ENCODE data around the gene RASSF10. TPM values are rescaled to one million over a fixed set of nuclear protein-coding genes. Genes with fewer than 3 reads are reported as not detected.

The RASSF10 gene
- total RNA-seq, 4 donors from 2014 or later, result 0.24 to 2.2 (median 0.54) TPM; not detected in 1

DNA sequence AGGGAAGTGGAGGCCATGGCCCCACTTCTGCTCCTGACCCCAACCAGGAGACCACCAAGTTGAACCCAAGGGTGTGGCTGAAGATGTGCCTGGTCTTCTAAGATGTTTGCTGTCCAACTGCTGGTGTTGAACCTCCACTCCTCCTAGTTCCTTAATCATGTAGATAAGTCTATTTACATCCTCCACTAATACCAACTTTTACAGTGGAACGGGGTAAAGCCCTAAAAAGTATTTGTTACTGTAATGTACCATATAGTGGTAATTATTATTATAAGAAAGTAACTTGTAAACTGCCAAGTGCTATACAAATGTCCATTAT, 19.0 kb upstream of the RASSF10 start:
- Histone ChIP-seq H3K27me3 (no peaks in the 10 kb centered on the region), H3K4me3 (replicated peaks in 1 of 3) (no peak overlapping the region), H3K27ac (no peak overlapping the region), H3K9me3 (no peaks in the 10 kb centered on the region), H3K36me3 (no peaks in the 10 kb centered on the region), H3K4me1 (peaks cover 0 to 3% of the 10 kb centered on the region in 2 donors)
- intact Hi-C loops (cut with DNase I), result no loop called here
- no peak for DNase-seq
- WGBS, 2 donors, result 90 to 100% methylated on average over 1 of the region's 1 CpG
- TF ChIP-seq POLR2A (IDR thresholded peaks at IDR 0.05), result no peak
- TF ChIP-seq, protein P1, sequence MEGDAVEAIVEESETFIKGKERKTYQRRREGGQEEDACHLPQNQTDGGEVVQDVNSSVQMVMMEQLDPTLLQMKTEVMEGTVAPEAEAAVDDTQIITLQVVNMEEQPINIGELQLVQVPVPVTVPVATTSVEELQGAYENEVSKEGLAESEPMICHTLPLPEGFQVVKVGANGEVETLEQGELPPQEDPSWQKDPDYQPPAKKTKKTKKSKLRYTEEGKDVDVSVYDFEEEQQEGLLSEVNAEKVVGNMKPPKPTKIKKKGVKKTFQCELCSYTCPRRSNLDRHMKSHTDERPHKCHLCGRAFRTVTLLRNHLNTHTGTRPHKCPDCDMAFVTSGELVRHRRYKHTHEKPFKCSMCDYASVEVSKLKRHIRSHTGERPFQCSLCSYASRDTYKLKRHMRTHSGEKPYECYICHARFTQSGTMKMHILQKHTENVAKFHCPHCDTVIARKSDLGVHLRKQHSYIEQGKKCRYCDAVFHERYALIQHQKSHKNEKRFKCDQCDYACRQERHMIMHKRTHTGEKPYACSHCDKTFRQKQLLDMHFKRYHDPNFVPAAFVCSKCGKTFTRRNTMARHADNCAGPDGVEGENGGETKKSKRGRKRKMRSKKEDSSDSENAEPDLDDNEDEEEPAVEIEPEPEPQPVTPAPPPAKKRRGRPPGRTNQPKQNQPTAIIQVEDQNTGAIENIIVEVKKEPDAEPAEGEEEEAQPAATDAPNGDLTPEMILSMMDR (IDR thresholded peaks at IDR 0.05), result no peak

DNA sequence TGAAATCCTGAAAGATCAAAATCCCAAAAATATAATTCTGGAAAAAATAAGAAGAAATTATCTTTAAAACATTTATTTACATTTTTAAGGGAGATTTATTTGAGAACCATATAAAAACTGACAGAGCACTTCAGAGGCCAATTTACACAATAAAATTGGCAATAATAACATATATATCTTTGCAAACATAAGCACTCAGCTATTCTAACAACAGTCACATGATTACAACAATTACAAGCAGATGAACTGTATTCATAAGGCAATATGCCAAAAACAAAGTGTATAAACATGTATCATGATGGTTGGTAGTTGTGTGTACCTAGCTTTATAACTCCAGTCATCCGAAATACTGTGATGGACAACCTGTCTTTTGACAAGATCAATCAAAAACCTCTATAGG, 17.7 kb upstream of the RASSF10 start:
- no peaks in the 10 kb centered on the region for H3K36me3 ChIP-seq
- no peak for TF ChIP-seq POLR2A (IDR thresholded peaks at IDR 0.05)
- TF ChIP-seq, protein P1 (IDR thresholded peaks at IDR 0.05), result no peak
- no peaks in the 10 kb centered on the region for H3K9me3 ChIP-seq
- no peaks in the 10 kb centered on the region for H3K27me3 ChIP-seq
- DNase-seq, result no peak
- peaks cover 0 to 3% of the 10 kb centered on the region in 2 donors for H3K4me1 ChIP-seq
- H3K27ac ChIP-seq, result no peak overlapping the region
- H3K4me3 ChIP-seq (replicated peaks in 1 of 3), result no peak overlapping the region
- intact Hi-C loops (cut with DNase I), result no loop called here
- 89 to 95% methylated on average over 1 of the region's 1 CpG for WGBS, 2 donors

DNA sequence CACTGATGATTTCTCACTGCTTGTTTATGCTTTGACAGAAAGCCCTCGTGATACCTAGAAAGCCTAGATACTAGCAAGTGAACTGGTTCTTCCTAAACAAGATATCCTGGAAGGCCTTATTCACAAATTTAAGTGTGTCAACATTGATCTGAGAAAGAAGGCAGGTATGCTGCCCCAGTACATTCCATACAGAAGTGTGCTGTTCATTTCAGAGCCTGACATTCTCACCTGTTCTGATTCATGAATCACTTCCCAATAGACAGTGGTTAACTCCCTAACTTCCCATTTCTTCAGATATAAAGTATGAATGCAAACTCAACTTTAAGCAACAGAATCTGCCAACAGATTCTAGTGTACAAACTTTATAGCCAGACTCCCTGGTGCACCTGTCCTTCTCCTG, 15.5 kb upstream of the RASSF10 start:
- Histone ChIP-seq H3K4me3 (replicated peaks in 1 of 3) (no peak overlapping the region), H3K27ac (no peak overlapping the region), H3K27me3 (no peaks in the 10 kb centered on the region), H3K36me3 (no peaks in the 10 kb centered on the region), H3K4me1 (peaks cover 0 to 1% of the 10 kb centered on the region in 2 donors), H3K9me3 (no peaks in the 10 kb centered on the region)
- intact Hi-C loops (cut with DNase I), result no loop called here
- DNase-seq, result no peak
- TF ChIP-seq POLR2A (IDR thresholded peaks at IDR 0.05), result no peak
- TF ChIP-seq, protein P1 (IDR thresholded peaks at IDR 0.05), result no peak
- 75 to 96% methylated on average over 1 of the region's 1 CpG for WGBS, 2 donors

GRCh38 chr11:12994476-12994875, 14.6 kb upstream of the RASSF10 start:
- intact Hi-C loops (cut with DNase I), result no loop called here
- no peak overlapping the region for H3K27ac ChIP-seq

DNA sequence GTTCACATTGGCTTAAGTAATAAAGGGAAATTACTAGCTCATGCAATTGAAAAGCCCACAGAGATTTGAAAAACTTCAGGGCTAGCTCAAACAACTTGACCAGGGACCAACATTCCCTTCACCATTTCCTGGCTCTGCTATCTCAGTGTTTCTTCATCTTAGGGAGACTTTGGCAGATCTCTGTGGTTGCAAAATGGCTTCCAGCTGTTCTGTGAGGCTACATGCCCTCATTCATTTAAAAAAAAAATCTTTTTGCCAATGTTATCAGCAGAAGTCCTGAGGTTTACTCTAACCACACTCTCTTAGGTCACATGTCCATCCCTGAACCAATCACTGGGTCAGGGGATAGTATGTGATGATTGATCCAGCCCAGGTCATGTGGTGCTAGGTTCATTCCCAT, 13.9 kb upstream of the RASSF10 start:
- Histone ChIP-seq H3K4me1 (no peaks in the 10 kb centered on the region), H3K9me3 (no peaks in the 10 kb centered on the region), H3K4me3 (replicated peaks in 1 of 3) (no peak overlapping the region), H3K27ac (no peak overlapping the region), H3K27me3 (no peaks in the 10 kb centered on the region), H3K36me3 (no peaks in the 10 kb centered on the region)
- intact Hi-C loops (cut with DNase I), result no loop called here
- no peak for TF ChIP-seq POLR2A (IDR thresholded peaks at IDR 0.05)
- TF ChIP-seq, protein P1 (IDR thresholded peaks at IDR 0.05), result no peak
- no peak for DNase-seq

More at GRCh38 chr11:12994476-12994875, 14.6 kb upstream of the RASSF10 start:
- Histone ChIP-seq H3K4me3 (replicated peaks in 1 of 3) (no peak overlapping the region), H3K4me1 (no peaks in the 10 kb centered on the region), H3K27me3 (no peaks in the 10 kb centered on the region), H3K9me3 (no peaks in the 10 kb centered on the region), H3K36me3 (no peaks in the 10 kb centered on the region)
- TF ChIP-seq POLR2A (IDR thresholded peaks at IDR 0.05), result no peak
- TF ChIP-seq, protein P1 (IDR thresholded peaks at IDR 0.05), result no peak
- WGBS, 2 donors, result 80 to 84% methylated on average over 2 of the region's 2 CpGs
- DNase-seq, result no peak
